PC-3 (cell line): ENCODE results near the gene ZNF423. TPM values are rescaled to one million over a fixed set of nuclear protein-coding genes. Genes with fewer than 3 reads are reported as not detected.

Experiments used
- ATAC-seq: fragments of 200-7000 bp; cut with Tn5 transposase; 2 replicates; pipeline ENCODE4 v1.9.1; 2020; ENCODE audit warnings: mild to moderate bottlenecking, moderate library complexity
- BruUV-seq: library from RNA; stranded (reverse); fragments of 400-500 nt; replicated peaks from 2 replicates; lab custom pipeline; 2021; lab: Mats Ljungman, UMichigan
- CTCF ChIA-PET: fragments of 300-600 bp; sonication (Branson Sonifier 250); formaldehyde crosslinking; loops from one replicate; lab custom pipeline; 2022; ENCODE audit warnings: antibody characterized with exemption; lab: Charles Lee
- POLR2A ChIA-PET: fragments of 300-600 bp; sonication (Branson Sonifier 250); formaldehyde crosslinking; loops from one replicate; lab custom pipeline; 2022; ENCODE audit warnings: antibody characterized with exemption; ENCODE audit not compliant: unreplicated experiment; lab: Charles Lee
- DNase-seq: peaks from one replicate; pipeline ENCODE4 v3.0.0-alpha.2; 2015
- H2AFZ ChIP-seq: fragments of 300-600 bp; sonication (generic); 2 replicates; pipeline ENCODE4 v1.6.0; 2016; ENCODE audit warnings: antibody characterized with exemption, low read length
- H3F3A ChIP-seq: fragments of 300-600 bp; sonication (generic); one replicate; pipeline ENCODE4 v1.6.0; 2017; ENCODE audit warnings: antibody characterized with exemption, low read length, control low read depth, mild to moderate bottlenecking; ENCODE audit not compliant: unreplicated experiment
- H3K27ac ChIP-seq: fragments of 300-600 bp; sonication (generic); 2 replicates; pipeline ENCODE4 v1.5.1; 2016; ENCODE audit warnings: mild to moderate bottlenecking, low read length
- H3K27me3 ChIP-seq: fragments of 300-600 bp; sonication (generic); 2 replicates; pipeline ENCODE4 v1.6.1; 2016; ENCODE audit warnings: low read length, mixed read lengths
- H3K36me3 ChIP-seq: fragments of 300-600 bp; sonication (generic); 2 replicates; pipeline ENCODE4 v1.6.1; 2016; ENCODE audit warnings: low read depth, mixed run types, low read length, mixed read lengths
- H3K4me1 ChIP-seq: fragments of 300-600 bp; sonication (generic); 2 replicates; pipeline ENCODE4 v1.5.1; 2016; ENCODE audit warnings: low read length; ENCODE audit not compliant: insufficient read depth
- H3K4me2 ChIP-seq: fragments of 300-600 bp; sonication (generic); 2 replicates; pipeline ENCODE4 v1.6.0; 2016; ENCODE audit warnings: low read length
- H3K4me3 ChIP-seq: fragments of 300-600 bp; sonication (generic); 2 replicates; pipeline ENCODE4 v1.5.1; 2016; ENCODE audit warnings: mild to moderate bottlenecking, low read length, mixed read lengths
- H3K79me2 ChIP-seq: fragments of 300-600 bp; sonication (generic); 2 replicates; pipeline ENCODE4 v1.6.1; 2017; ENCODE audit warnings: low read length, mixed read lengths
- H3K9ac ChIP-seq: fragments of 300-600 bp; sonication (generic); 2 replicates; pipeline ENCODE4 v1.6.0; 2016; ENCODE audit warnings: mild to moderate bottlenecking, low read length
- H3K9me2 ChIP-seq: fragments of 300-600 bp; sonication (generic); replicated peaks from 2 replicates; pipeline ENCODE4 v1.6.1; 2016; ENCODE audit warnings: mixed run types, low read length, mixed read lengths
- H3K9me3 ChIP-seq: fragments of 300-600 bp; sonication (generic); 2 replicates; pipeline ENCODE4 v1.6.1; 2016; ENCODE audit warnings: low read length, mixed read lengths
- H4K20me1 ChIP-seq: fragments of 300-600 bp; sonication (generic); 2 replicates; pipeline ENCODE4 v1.6.1; 2016; ENCODE audit warnings: low read length, mixed read lengths
- CTCF ChIP-seq: fragments of 300-600 bp; sonication (generic); conservative IDR thresholded peaks from 2 replicates; pipeline ENCODE4 v1.5.1; 2017; ENCODE audit warnings: antibody characterized with exemption, low read depth, mild to moderate bottlenecking, low read length
- EZH2 ChIP-seq: fragments of 300-600 bp; sonication (generic); IDR thresholded peaks from one replicate; pipeline ENCODE4 v1.6.1; 2017; ENCODE audit warnings: antibody characterized with exemption, mild to moderate bottlenecking, low read length; ENCODE audit not compliant: unreplicated experiment
- EZH2phosphoT487 ChIP-seq: fragments of 300-600 bp; sonication (generic); IDR thresholded peaks from 2 replicates; pipeline ENCODE4 v1.6.1; 2018; ENCODE audit warnings: mild to moderate bottlenecking, antibody characterized with exemption, low read length, borderline replicate concordance
- intact Hi-C: fragments of 100-400 bp; cut with micrococcal nuclease; formaldehyde crosslinking; loops from 2 replicates; pipeline ENCODE4 v1.9.0; 2023
- total RNA-seq: library from RNA; depleted of rRNA; stranded (reverse); fragments of >200 nt; gene quantifications from 2 replicates; pipeline ENCODE4 v1.2.3, GENCODE V29; 2014

Gene ZNF423
- total RNA-seq, 1 experiment from 2014 or later = not detected

GRCh38 chr16:49478616-49479015 is 377.3 kb downstream of the ZNF423 start:
- ChIA-PET POLR2A (no interaction called here), CTCF (no interaction called here)
- no peaks in the 10 kb centered on the region for H3K4me1 ChIP-seq
- H3K9ac ChIP-seq = no peak overlapping the region
- TF ChIP-seq EZH2 (no peak), CTCF (no peak), EZH2phosphoT487 (no peak)
- no peaks in the 10 kb centered on the region for H3K9me2 ChIP-seq
- H3K79me2 ChIP-seq = no peaks in the 10 kb centered on the region
- no peak overlapping the region for H3K4me3 ChIP-seq
- no peaks in the 10 kb centered on the region for H4K20me1 ChIP-seq
- intact Hi-C loops = no loop called here
- no peak overlapping the region for H2AFZ ChIP-seq
- ATAC-seq (no peak), DNase-seq (no peak)
- no peak overlapping the region for H3K27ac ChIP-seq
- no peaks in the 10 kb centered on the region for H3K36me3 ChIP-seq
- H3K9me3 ChIP-seq = no peaks in the 10 kb centered on the region
- peaks cover 22% of the 10 kb centered on the region for H3K27me3 ChIP-seq
- H3K4me2 ChIP-seq = no peak overlapping the region
- BruUV-seq = no TSS peak
- H3F3A ChIP-seq = no peaks in the 10 kb centered on the region

GRCh38 chr16:49478107-49478506 is 377.8 kb downstream of the ZNF423 start:
- Histone ChIP-seq H3K9me3 (no peaks in the 10 kb centered on the region), H2AFZ (no peak overlapping the region), H3K4me3 (no peak overlapping the region), H3K9me2 (no peaks in the 10 kb centered on the region), H3K4me1 (no peaks in the 10 kb centered on the region), H4K20me1 (no peaks in the 10 kb centered on the region), H3K27me3 (peaks cover 17% of the 10 kb centered on the region; the same call in 1 of the 2 replicates), H3F3A (no peaks in the 10 kb centered on the region), H3K27ac (no peak overlapping the region), H3K79me2 (no peaks in the 10 kb centered on the region), H3K36me3 (no peaks in the 10 kb centered on the region), H3K4me2 (no peak overlapping the region), H3K9ac (no peak overlapping the region)
- DNase-seq (no peak), ATAC-seq (no peak)
- intact Hi-C loops = no loop called here
- no TSS peak for BruUV-seq
- no peak for TF ChIP-seq EZH2phosphoT487
- TF ChIP-seq CTCF = no peak
- TF ChIP-seq EZH2 = no peak
- ChIA-PET POLR2A (no interaction called here), CTCF (no interaction called here)

- intact Hi-C loops = no loop called here
Observed at GRCh38 chr16:49477250-49477895, 378.5 kb downstream of the ZNF423 start.

More at GRCh38 chr16:49477250-49477895, 378.5 kb downstream of the ZNF423 start:
- H3K4me1 ChIP-seq = no peaks in the 10 kb centered on the region
- H3K36me3 ChIP-seq = no peaks in the 10 kb centered on the region
- POLR2A ChIA-PET = no interaction called here
- H4K20me1 ChIP-seq = no peaks in the 10 kb centered on the region
- H3K9me3 ChIP-seq = no peaks in the 10 kb centered on the region
- no peaks in the 10 kb centered on the region for H3F3A ChIP-seq
- H3K9me2 ChIP-seq = no peaks in the 10 kb centered on the region
- H3K79me2 ChIP-seq = no peaks in the 10 kb centered on the region
- no peak overlapping the region for H3K4me3 ChIP-seq
- H2AFZ ChIP-seq = no peak overlapping the region
- H3K4me2 ChIP-seq = no peak overlapping the region
- CTCF ChIA-PET = no interaction called here
- H3K9ac ChIP-seq = no peak overlapping the region
- DNase-seq (no peak), ATAC-seq (no peak)
- H3K27me3 ChIP-seq = peaks cover 16% of the 10 kb centered on the region; the same call in 1 of the 2 replicates
- H3K27ac ChIP-seq = no peak overlapping the region
- TF ChIP-seq EZH2phosphoT487 = no peak
- no peak for TF ChIP-seq CTCF
- TF ChIP-seq EZH2 = no peak
- no TSS peak for BruUV-seq
